GM19238 (cell line): ENCODE measurements around the gene RBM17.
A peak's percentile ranks its signal among the peaks of the same experiment; 100 is the strongest.
"Not testable (repeated sequence)": the region's sequence is repeated elsewhere in the genome, so short reads cannot be mapped to it uniquely, and the experiment has no call there.

ENCODE experiments used
- DNase-seq: peaks from one replicate; pipeline ENCODE4 v3.0.0; 2011; ENCODE audit warnings: low spot score; ENCODE audit not compliant: insufficient read length

RBM17 gene

GRCh38 chr10:6079044-6079443, 9.8 kb upstream of the RBM17 start:
- DNase-seq = no peak

GRCh38 chr10:6080417-6080973, 8.3 kb upstream of the RBM17 start:
- no peak for DNase-seq

GRCh38 chr10:6082496-6083395, 6.1 kb upstream of the RBM17 start:
- DNase-seq = no peak

GRCh38 chr10:6083523-6084475, 5.0 kb upstream of the RBM17 start:
- DNase-seq = no peak

- DNase-seq = peak; percentile 43
These were observed 2.2 kb upstream of the RBM17 start for GRCh38 chr10:6086375-6087233.

GRCh38 chr10:6089334-6090219, 743 bp downstream of the RBM17 start:
- no peak for DNase-seq

GRCh38 chr10:6091630-6092029, 2.8 kb downstream of the RBM17 start:
- no peak for DNase-seq

GRCh38 chr10:6092731-6093130, 3.9 kb downstream of the RBM17 start:
- no peak for DNase-seq

- DNase-seq = no peak
These were observed 7.2 kb downstream of the RBM17 start for GRCh38 chr10:6095810-6096570.

- DNase-seq = no peak
These were observed 8.2 kb downstream of the RBM17 start for GRCh38 chr10:6097063-6097462.

- no peak for DNase-seq
These were observed 9.3 kb downstream of the RBM17 start for GRCh38 chr10:6098156-6098555.

- DNase-seq = no peak
These were observed 11.5 kb downstream of the RBM17 start for GRCh38 chr10:6100370-6100769.

GRCh38 chr10:6101181-6101580, 12.3 kb downstream of the RBM17 start:
- DNase-seq = no peak

- no peak for DNase-seq
These were observed 13.3 kb downstream of the RBM17 start for GRCh38 chr10:6102128-6102527.

- no peak for DNase-seq
These were observed 14.8 kb downstream of the RBM17 start for GRCh38 chr10:6103591-6103990.

- DNase-seq = not testable (repeated sequence)
These were observed 18.8 kb downstream of the RBM17 start for GRCh38 chr10:6107616-6108015.

GRCh38 chr10:6108072-6108471, 19.2 kb downstream of the RBM17 start:
- no peak for DNase-seq

GRCh38 chr10:6108631-6109443, 20.0 kb downstream of the RBM17 start:
- no peak for DNase-seq
